ENCODE results near the gene BEX4.
"Not testable (repeated sequence)": the region's sequence is repeated elsewhere in the genome, so short reads cannot be mapped to it uniquely, and the experiment has no call there.

The BEX4 gene, protein sequence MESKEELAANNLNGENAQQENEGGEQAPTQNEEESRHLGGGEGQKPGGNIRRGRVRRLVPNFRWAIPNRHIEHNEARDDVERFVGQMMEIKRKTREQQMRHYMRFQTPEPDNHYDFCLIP

GRCh38 chrX:103214870-103215424 is at the start of gene BEX4:
BEX4 (plus strand) TSS chrX:103215108; CDS start chrX:103216154, 1,046 bp downstream.
- H3K9me3 ChIP-seq (ENCODE audit: insufficient read depth, low read depth, low read length), result no peaks in the 10 kb centered on the region
- peaks cover 5% of the 10 kb centered on the region; the same call in 1 of the 2 replicates for H3K4me1 ChIP-seq (ENCODE audit: insufficient read depth, low read length)
- H3K36me3 ChIP-seq (ENCODE audit: insufficient read depth, low read depth, low read length), result peaks cover 13% of the 10 kb centered on the region
- peak within 1 kb of the TSS; percentile 79 for H3K4me3 ChIP-seq (ENCODE audit: low read length)
- H3K27me3 ChIP-seq (ENCODE audit: insufficient read depth, low read length), result no peaks in the 10 kb centered on the region
- peak within 1 kb of the TSS; percentile 91 for H3K9ac ChIP-seq (ENCODE audit: low read depth, low read length)
- H3K27ac ChIP-seq (ENCODE audit: low read length), result peak within 1 kb of the TSS; percentile 79

GRCh38 chrX:103170216-103170615 is 44.7 kb upstream of the BEX4 start:
- H3K4me3 ChIP-seq (ENCODE audit: low read length), result no peak overlapping the region
- H3K36me3 ChIP-seq (ENCODE audit: insufficient read depth, low read depth, low read length), result no peaks in the 10 kb centered on the region
- no peaks in the 10 kb centered on the region for H3K9me3 ChIP-seq (ENCODE audit: insufficient read depth, low read depth, low read length)
- H3K4me1 ChIP-seq (ENCODE audit: insufficient read depth, low read length), result no peaks in the 10 kb centered on the region
- no peaks in the 10 kb centered on the region for H3K27me3 ChIP-seq (ENCODE audit: insufficient read depth, low read length)
- no peak overlapping the region for H3K9ac ChIP-seq (ENCODE audit: low read depth, low read length)
- H3K27ac ChIP-seq (ENCODE audit: low read length), result no peak overlapping the region

- no peaks in the 10 kb centered on the region for H3K27me3 ChIP-seq (ENCODE audit: insufficient read depth, low read length)
- H3K4me3 ChIP-seq (ENCODE audit: low read length), result no peak overlapping the region
- no peak overlapping the region for H3K9ac ChIP-seq (ENCODE audit: low read depth, low read length)
- H3K27ac ChIP-seq (ENCODE audit: low read length), result no peak overlapping the region
- no peaks in the 10 kb centered on the region for H3K4me1 ChIP-seq (ENCODE audit: insufficient read depth, low read length)
- no peaks in the 10 kb centered on the region for H3K9me3 ChIP-seq (ENCODE audit: insufficient read depth, low read depth, low read length)
- no peaks in the 10 kb centered on the region for H3K36me3 ChIP-seq (ENCODE audit: insufficient read depth, low read depth, low read length)
These were observed 43.6 kb upstream of the BEX4 start for GRCh38 chrX:103171353-103171752.

DNA sequence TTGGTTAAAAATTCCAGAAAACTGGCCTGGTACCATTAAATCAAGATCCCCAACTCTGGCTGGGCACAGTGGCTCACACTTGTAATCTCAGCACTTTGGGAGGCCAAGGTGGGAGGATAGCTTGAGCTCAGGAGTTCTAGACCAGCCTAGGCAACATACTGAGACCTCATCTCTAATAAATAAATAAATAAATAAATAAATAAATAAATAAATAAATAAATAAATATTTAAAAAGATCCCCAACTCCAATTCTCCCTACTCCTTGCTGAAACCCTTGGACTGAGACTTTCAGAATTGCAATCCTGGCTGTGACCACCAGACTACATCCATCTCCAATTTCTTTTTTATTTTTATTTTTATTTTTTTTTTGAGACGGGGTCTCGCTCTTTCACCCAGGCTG is 39.7 kb upstream of the BEX4 start:
- H3K36me3 ChIP-seq (ENCODE audit: insufficient read depth, low read depth, low read length); H3K27ac ChIP-seq (ENCODE audit: low read length); H3K27me3 ChIP-seq (ENCODE audit: insufficient read depth, low read length); H3K4me3 ChIP-seq (ENCODE audit: low read length); H3K4me1 ChIP-seq (ENCODE audit: insufficient read depth, low read length); H3K9me3 ChIP-seq (ENCODE audit: insufficient read depth, low read depth, low read length); H3K9ac ChIP-seq (ENCODE audit: low read depth, low read length): not testable (repeated sequence)

DNA sequence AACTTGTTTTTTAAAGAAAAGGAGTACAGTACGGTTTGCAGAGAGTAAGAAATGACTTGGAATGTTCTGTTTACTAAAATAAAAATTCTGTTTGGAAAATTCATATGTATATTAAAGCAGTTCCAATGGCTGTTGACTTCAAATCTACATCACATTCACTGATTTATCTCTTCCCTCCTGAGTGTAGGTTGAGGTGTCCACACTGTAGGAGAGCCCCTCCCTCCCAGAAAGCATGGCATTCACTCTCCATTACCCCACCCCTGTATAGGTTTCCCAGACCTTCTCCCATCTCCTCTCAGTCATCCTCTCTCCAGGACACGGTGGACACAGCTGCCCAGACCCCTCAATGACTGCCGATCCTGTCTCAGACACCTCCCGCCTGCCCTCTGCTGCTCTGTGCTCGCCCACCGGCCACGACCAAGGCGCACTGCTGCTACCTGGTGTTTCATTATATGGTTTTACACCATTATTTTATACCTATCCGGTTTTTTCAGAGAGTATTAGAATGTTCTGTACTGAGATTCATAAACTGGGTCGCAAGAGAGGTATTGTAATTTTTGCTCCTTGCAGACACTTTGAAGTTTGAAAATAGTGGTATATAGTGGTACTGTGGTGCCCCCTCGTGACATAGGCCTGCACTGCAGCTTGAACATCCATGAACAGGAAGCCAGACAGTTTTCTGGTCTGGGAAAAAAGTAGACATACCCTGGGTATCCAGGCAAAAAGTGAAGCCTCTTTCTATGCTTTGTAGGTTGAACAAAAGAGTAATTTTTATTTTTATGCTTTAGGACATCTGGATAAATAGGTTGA is 38.8 kb upstream of the BEX4 start:
- H3K9ac ChIP-seq (ENCODE audit: low read depth, low read length), result no peak overlapping the region
- peak overlapping the region; percentile 39; the same call in 1 of the 2 replicates for H3K4me3 ChIP-seq (ENCODE audit: low read length)
- no peaks in the 10 kb centered on the region for H3K36me3 ChIP-seq (ENCODE audit: insufficient read depth, low read depth, low read length)

DNA sequence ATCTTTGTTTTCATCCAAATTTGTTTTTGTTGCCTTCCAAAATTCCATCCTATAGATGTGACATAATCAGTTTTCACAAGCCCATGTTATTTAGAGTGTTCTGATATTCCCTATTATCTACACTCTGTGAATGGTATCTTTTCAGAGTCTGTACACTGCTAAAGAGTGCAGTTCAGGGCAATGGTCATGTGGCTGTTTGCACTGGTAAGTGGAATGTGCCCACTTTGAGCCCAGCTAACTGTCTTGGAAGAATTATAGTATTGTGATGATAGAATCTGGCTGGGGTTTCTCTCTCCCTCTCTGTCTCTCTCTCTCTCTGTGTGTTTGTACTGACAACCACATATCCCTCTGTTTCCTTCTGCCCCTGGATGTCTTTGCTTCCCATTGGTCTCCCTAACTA is 37.4 kb upstream of the BEX4 start:
- Histone ChIP-seq H3K4me3 (ENCODE audit: low read length) (no peak overlapping the region), H3K4me1 (ENCODE audit: insufficient read depth, low read length) (no peaks in the 10 kb centered on the region), H3K36me3 (ENCODE audit: insufficient read depth, low read depth, low read length) (no peaks in the 10 kb centered on the region), H3K9me3 (ENCODE audit: insufficient read depth, low read depth, low read length) (no peaks in the 10 kb centered on the region), H3K27ac (ENCODE audit: low read length) (no peak overlapping the region), H3K27me3 (ENCODE audit: insufficient read depth, low read length) (peaks cover under 1% of the 10 kb centered on the region), H3K9ac (ENCODE audit: low read depth, low read length) (no peak overlapping the region)

More for the DNA sequence above, 38.8 kb upstream of the BEX4 start:
- no peaks in the 10 kb centered on the region for H3K9me3 ChIP-seq (ENCODE audit: insufficient read depth, low read depth, low read length)
- H3K4me1 ChIP-seq (ENCODE audit: insufficient read depth, low read length), result no peaks in the 10 kb centered on the region
- no peaks in the 10 kb centered on the region; the same call in 1 of the 2 replicates for H3K27me3 ChIP-seq (ENCODE audit: insufficient read depth, low read length)
- H3K27ac ChIP-seq (ENCODE audit: low read length), result no peak overlapping the region

DNA sequence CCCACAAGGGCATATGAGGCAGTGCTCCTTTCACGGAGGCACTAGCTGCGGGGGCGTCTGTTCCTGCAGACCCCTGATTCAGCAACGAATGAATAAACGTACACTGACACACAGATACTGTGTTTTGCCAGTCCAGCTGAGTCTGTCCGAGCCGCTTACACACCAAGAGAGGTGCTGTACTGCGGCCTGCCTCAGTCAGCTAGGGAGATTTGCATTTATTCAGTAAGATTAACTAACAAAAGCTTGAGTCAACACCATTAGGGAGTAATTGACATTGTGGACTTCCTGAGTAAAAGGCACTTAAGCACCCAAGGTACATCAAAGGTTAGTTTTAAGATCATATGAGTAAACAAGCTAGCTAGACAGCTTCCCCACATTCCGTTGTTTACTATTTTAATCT is 31.0 kb upstream of the BEX4 start:
- Histone ChIP-seq H3K4me3 (ENCODE audit: low read length) (no peak overlapping the region), H3K27ac (ENCODE audit: low read length) (no peak overlapping the region), H3K36me3 (ENCODE audit: insufficient read depth, low read depth, low read length) (no peaks in the 10 kb centered on the region), H3K4me1 (ENCODE audit: insufficient read depth, low read length) (no peaks in the 10 kb centered on the region; the same call in none of the 2 replicates), H3K9ac (ENCODE audit: low read depth, low read length) (no peak overlapping the region), H3K9me3 (ENCODE audit: insufficient read depth, low read depth, low read length) (no peaks in the 10 kb centered on the region; the same call in 1 of the 2 replicates), H3K27me3 (ENCODE audit: insufficient read depth, low read length) (peaks cover 39% of the 10 kb centered on the region)

- no peaks in the 10 kb centered on the region; the same call in none of the 2 replicates for H3K4me1 ChIP-seq (ENCODE audit: insufficient read depth, low read length)
- no peaks in the 10 kb centered on the region; the same call in 1 of the 2 replicates for H3K9me3 ChIP-seq (ENCODE audit: insufficient read depth, low read depth, low read length)
- no peak overlapping the region for H3K4me3 ChIP-seq (ENCODE audit: low read length)
- H3K36me3 ChIP-seq (ENCODE audit: insufficient read depth, low read depth, low read length), result no peaks in the 10 kb centered on the region
- H3K9ac ChIP-seq (ENCODE audit: low read depth, low read length), result no peak overlapping the region
- H3K27ac ChIP-seq (ENCODE audit: low read length), result no peak overlapping the region
- H3K27me3 ChIP-seq (ENCODE audit: insufficient read depth, low read length), result peaks cover 34% of the 10 kb centered on the region
These were observed 26.9 kb upstream of the BEX4 start for GRCh38 chrX:103187953-103188475.

GRCh38 chrX:103197721-103198306 is 17.1 kb upstream of the BEX4 start:
- Histone ChIP-seq H3K9ac (ENCODE audit: low read depth, low read length) (no peak overlapping the region), H3K36me3 (ENCODE audit: insufficient read depth, low read depth, low read length) (no peaks in the 10 kb centered on the region), H3K27ac (ENCODE audit: low read length) (no peak overlapping the region)

DNA sequence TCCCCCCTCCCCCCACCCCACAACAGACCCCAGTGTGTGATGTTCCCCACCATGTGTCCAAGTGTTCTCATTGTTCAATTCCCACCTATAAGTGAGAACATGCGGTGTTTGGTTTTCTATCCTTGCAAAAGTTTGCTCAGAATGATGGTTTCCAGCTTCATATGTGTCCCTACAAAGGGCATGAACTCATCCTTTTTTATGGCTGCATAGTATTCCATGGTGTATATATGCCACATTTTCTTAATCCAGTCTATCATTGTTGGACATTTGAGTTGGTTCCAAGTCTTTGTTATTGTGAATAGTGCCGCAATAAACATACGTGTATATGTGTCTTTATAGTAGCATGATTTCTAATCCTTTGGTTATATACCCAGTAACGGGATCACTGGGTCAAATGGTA is 16.2 kb upstream of the BEX4 start:
- not testable (repeated sequence) for H3K4me1 ChIP-seq (ENCODE audit: insufficient read depth, low read length); H3K27ac ChIP-seq (ENCODE audit: low read length); H3K9ac ChIP-seq (ENCODE audit: low read depth, low read length); H3K36me3 ChIP-seq (ENCODE audit: insufficient read depth, low read depth, low read length); H3K27me3 ChIP-seq (ENCODE audit: insufficient read depth, low read length); H3K9me3 ChIP-seq (ENCODE audit: insufficient read depth, low read depth, low read length); H3K4me3 ChIP-seq (ENCODE audit: low read length)

More at GRCh38 chrX:103197721-103198306, 17.1 kb upstream of the BEX4 start:
- no peaks in the 10 kb centered on the region for H3K9me3 ChIP-seq (ENCODE audit: insufficient read depth, low read depth, low read length)
- no peaks in the 10 kb centered on the region for H3K4me1 ChIP-seq (ENCODE audit: insufficient read depth, low read length)
- H3K27me3 ChIP-seq (ENCODE audit: insufficient read depth, low read length), result no peaks in the 10 kb centered on the region
- no peak overlapping the region for H3K4me3 ChIP-seq (ENCODE audit: low read length)

DNA sequence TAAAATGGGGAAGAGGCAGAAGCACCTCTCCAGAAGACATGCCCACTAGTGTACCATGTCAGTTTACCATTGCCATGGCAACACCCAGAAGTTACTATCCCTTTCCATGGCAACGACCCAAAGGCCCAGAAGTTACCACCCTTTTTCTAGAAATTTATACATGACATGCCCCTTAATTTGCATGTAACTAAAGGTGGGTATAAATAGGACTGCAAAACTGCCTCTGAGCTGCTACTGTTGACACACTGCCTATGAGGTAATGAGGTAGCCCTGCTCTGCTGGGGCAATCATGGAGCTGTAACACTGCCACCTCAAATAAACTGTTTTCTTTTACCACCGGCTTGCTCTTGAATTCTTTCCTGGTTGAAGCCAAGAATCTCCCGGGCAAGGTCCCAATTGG is 13.9 kb upstream of the BEX4 start:
- H3K27ac ChIP-seq (ENCODE audit: low read length), result no peak overlapping the region

More for the DNA sequence above, 13.9 kb upstream of the BEX4 start:
- Histone ChIP-seq H3K9me3 (ENCODE audit: insufficient read depth, low read depth, low read length) (no peaks in the 10 kb centered on the region), H3K4me3 (ENCODE audit: low read length) (no peak overlapping the region), H3K27me3 (ENCODE audit: insufficient read depth, low read length) (no peaks in the 10 kb centered on the region), H3K4me1 (ENCODE audit: insufficient read depth, low read length) (no peaks in the 10 kb centered on the region), H3K9ac (ENCODE audit: low read depth, low read length) (no peak overlapping the region), H3K36me3 (ENCODE audit: insufficient read depth, low read depth, low read length) (no peaks in the 10 kb centered on the region)
